ENCODE data around the gene BICD2.

- TF ChIP-seq CTCF (IDR thresholded peaks at IDR 0.05; ENCODE audit: low read depth, low read length, poor library complexity, severe bottlenecking) (peak; percentile 97), EZH2phosphoT487 (IDR thresholded peaks at IDR 0.05; ENCODE audit: borderline replicate concordance, low read length) (no peak)
These were observed 629 bp upstream of the BICD2 start for GRCh38 chr9:92764988-92765936.
